ENCODE data around the gene PSME4. TPM values are rescaled to one million over a fixed set of nuclear protein-coding genes. Genes with fewer than 3 reads are reported as not detected.

The PSME4 gene
- polyA plus RNA-seq (ENCODE audit: insufficient read length) = 38.3 TPM

DNA sequence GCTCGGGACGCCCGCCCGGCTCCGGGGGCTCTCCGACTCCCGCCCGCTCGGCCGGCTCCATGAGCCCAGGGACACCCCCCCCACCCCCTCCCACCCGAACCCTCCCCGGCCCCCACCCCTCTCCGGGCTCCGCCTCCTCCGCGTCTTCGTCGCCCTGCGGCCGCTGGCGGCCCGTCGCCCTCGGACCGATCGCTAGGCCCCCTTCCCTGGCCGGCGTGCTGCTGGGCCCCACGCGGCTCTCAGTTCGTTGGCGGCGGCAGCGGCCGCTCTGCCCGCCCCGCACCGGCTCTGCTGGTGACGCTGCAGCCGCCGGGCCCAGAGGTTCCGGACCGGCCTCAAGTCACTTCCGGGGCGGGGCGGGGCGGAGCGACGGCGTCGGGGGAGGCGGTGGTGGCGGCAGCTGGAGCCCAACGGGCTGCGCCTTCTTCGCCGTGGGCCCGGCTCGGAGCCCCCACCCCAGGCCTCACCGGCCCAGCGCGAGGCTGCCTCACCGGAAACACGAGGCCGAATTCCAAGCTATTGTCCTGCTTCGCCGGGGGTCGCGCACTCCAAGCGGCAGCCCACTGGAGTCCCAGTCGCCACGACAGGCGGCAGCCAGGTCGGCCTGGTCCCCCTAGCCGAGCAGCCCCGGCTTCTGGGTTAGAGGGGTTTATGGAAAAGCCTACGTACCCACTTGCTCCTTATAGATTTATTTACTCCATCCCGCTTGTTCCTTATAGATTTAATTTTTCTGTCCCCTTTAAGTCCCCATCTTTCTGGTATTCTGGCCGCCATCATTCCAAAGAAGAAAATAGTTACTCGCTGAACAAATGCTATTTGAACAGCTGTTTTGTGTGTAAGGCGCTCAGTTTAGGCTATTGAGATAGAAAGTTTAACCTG, at the start of gene PSME4:
PSME4 (minus strand) TSS at position 270 of the 879 bp plus-strand sequence; CDS start at position 61, 209 bp downstream.
- peak; percentile 41 for DNase-seq (ENCODE audit: low read depth)

DNA sequence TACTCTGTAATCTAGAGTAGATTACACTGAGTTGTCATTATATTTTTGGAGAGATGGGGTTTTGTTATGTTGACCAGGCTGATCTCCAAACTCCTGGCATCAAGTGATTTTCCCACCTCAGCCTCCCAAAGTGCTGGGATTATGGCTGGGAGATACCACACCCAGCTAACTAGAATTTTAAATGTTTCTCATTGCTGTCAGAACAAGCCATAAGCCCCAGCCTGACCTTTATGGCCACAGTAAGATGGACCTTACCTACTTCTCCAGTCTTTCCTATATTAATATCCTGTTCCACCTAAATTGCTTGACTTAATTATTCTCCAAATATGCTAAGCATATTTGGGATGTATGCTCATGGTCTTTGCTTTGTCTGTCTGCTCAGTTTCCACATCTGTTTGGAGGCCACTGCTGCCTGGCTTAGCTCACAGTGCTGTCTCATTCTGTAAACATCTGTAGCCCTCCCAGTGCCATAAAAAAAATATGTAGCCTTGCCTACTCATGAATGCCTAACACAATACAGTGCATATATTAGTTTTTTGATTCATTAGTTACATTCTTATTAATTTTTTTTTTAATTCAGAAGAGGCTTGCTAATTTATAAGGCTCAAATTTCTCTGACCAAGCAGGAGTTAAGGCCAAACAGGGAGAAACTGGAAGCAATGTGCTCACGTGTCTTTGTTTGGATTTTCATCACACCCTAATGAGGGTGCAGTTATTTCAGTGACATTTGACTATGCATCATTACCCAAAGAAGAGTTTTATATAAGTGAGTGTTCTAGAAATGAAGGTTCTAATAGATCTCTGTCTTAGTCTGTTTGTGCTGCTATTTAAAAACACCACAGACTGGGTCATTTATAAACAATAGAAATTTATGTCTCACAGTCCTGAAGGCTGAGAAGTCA, 45.3 kb upstream of the PSME4 start:
- no peak for DNase-seq (ENCODE audit: low read depth)

GRCh38 chr2:54013996-54014395, 43.2 kb upstream of the PSME4 start:
- DNase-seq (ENCODE audit: low read depth) = no peak

DNA sequence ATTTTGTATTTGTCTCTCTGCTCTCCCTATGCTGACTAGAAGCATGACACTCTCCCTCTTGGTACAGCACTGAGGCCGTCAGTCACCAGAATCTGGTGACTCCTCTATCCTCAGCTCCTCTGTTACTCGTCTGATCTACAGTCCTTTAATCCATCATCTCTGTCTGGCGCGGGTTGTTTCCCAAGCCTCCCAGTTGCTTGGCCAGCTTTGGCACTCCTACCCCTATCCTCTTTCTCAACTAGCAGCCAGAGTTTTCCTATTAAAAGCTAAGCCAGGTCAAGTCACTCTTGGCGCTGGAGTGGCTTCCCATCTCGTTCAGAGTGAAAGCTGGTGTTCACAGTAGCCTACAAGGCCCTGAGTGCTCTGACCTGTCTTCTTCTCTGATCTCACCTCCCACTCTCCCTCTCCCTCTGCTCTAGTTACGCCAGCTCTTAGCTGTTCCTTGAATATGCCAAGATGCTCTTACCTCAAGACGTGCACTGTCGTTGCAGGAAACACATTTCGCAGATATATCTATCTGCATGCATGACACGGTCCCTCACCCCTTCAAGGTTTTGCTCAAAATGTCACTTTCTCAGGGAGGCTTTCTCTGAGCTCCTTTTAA, 41.8 kb upstream of the PSME4 start:
- DNase-seq (ENCODE audit: low read depth) = no peak

GRCh38 chr2:54009549-54009948, 38.8 kb upstream of the PSME4 start:
- no peak for DNase-seq (ENCODE audit: low read depth)

DNA sequence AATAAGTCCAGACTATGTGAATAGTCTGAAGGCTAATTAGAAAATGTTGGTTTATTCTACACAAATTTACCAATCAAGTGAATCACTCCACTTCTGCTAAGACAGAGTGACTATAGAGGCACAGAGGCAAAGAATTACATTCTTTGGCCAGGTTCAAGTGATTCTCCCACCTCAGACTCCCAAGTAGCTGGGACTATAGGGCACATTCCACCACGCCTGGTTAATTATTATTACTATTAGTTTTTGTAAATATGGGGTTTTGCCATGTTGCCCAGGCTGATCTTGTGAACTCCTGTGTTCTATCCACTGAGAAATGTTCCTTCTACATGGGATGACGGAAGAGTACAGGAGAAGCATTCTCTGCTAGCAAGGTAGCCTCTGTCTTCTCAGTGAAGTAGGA, 37.6 kb upstream of the PSME4 start:
- DNase-seq (ENCODE audit: low read depth) = no peak

- no peak for DNase-seq (ENCODE audit: low read depth)
Measured at GRCh38 chr2:54000524-54000923, 29.7 kb upstream of the PSME4 start.

GRCh38 chr2:54000122-54000521, 29.3 kb upstream of the PSME4 start:
- DNase-seq (ENCODE audit: low read depth) = no peak

DNA sequence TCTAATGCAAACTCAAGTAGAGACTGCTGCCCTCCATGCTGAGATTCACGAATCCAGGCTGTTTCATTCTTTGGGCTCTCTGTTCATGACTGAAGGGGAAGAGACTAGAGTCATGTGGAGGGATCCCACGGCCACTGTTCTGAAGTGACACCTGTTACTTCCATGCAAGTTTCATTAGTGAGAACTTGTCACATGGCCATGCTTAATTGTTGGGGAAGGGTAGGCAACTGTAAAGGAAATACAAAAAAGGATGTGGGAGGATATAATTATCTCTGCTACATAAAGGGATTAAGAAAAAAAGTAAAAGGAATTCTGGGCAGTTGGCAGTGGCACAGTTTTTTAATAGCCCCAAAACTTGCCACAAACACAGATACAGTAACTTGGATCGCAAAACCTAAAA, 28.0 kb upstream of the PSME4 start:
- DNase-seq (ENCODE audit: low read depth) = no peak

DNA sequence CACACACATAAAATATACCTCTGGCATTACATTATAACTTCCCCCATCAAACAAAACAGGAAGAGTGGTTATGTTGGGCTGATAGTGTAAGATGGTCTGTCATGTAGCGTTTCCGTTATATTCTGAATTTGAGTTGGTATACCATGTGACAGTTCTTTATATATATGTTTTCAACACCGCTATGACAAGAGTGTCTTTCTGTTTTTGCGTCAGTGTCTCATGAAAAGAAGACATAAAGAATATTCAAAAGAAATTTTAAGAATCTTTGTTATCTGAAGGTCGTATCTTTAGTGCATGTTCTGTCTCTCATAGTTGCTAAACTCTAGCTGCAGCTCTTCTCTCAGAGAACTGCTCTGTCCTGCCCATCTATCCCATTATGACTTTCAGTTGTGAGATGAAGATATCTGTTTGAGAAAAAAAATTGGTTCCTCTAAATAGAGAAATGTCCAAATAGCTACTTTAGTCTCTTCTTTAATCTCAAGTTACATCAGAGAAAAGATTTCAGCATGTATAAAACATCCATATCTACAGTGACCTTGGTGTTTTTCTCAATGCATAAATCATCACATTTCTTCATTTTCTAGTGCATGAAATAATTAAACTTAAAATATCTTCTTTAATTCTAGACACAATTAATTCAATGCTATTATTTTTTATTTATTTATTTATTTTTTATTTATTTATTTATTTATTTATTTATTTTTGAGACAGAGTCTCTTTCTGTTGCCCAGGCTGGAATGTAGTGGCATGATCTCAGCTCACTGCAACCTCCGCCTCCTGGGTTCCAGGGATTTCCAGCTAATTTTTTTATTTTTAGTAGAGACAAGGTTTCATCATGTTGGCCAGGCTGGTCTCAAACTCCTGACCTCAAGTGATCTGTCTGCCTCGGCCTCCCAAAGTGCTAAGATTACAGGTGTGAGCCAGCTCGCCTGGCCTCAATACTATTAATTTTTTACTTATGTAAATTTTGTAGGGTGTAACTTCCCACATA, 24.3 kb upstream of the PSME4 start:
- DNase-seq (ENCODE audit: low read depth) = no peak

DNA sequence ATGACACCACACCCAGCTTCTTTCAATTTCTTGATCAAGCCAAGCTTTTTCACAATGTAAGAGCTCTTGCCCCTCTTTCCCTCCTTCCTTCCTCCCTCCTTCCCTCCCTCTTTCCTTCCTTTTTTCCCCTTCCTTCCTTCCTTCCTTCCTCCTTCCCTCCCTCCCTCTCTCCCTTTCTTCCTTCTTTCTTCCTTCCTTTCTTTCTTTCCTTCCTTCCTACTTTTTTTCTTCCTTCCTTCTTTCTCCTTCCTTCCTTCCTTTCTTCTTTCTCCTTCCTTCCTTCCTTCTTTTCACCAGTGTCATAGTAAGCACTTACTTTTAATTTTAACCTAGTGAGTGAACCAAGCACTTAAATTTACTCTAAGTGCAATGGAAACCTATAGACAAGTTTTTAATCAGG, 21.2 kb upstream of the PSME4 start:
- DNase-seq (ENCODE audit: low read depth) = no peak

- no peak for DNase-seq (ENCODE audit: low read depth)
Measured at GRCh38 chr2:53989210-53989862, 18.5 kb upstream of the PSME4 start.

DNA sequence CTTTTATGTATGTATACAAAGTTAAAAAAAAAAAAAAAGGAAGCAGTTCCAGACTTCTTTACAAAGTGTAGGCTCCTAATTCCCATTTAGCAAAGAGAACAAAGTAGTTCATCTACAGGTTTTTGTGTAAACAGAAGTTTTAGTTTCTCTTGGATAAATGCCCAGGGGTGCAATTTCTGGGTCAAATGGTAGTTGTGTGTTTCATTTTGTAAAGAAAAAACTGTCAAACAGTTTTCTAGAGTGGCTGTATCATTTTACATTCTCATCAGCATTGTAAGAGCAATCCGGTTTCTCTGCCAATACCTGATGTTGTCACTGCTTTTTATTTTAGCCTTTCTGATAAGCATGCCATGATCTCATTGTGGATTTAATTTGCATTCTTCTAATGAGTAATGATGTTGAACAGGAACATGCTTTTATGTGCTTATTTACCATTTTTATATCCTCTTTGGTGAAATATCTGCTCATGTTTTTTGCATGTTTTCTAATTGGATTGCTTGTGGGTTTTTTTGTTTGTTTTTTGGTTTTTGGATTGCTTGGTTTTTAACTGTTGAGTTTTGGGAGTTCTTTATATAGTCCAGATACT, 16.6 kb upstream of the PSME4 start:
- no peak for DNase-seq (ENCODE audit: low read depth)

GRCh38 chr2:53985646-53986045, 14.9 kb upstream of the PSME4 start:
- DNase-seq (ENCODE audit: low read depth) = no peak

DNA sequence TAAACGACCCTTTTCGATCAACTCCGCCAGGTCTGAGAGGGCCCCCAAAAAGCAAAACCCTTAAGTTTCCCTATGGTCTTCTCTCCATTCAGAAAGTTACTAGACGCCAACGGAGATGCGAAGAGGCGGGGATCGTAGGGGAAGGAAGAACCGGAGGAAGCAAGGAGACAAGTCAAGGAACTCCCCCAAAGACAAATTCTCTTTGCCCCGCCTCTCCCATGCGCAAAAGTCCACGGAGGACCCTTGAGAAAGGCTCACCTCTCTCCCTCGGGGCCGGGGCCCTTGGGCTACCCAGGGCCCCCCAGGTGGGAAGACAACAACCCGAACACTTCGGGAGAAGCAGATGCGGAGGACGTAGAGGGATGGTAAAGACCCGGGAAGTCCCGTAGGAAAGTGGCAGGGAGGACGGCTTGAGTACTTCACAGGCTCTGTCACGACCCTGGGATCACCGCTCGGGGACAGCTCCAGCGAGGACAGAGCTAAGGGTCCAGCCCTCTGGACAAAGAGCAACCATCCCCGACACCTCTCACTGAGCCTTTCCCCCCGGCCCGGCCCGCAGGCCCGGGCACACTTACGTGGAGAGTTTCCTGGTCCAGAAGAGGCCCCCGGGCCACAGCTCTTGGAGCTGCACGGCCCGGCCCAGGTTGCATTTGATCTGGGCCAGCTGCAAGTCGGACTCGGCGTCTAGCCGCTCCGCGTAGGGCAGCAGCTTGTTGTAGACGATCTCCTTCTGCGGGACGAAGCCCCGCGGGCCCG, 647 bp downstream of the PSME4 start:
- no peak for DNase-seq (ENCODE audit: low read depth)

- DNase-seq (ENCODE audit: low read depth) = no peak
Measured at GRCh38 chr2:53969285-53969967, 1.4 kb downstream of the PSME4 start.

DNA sequence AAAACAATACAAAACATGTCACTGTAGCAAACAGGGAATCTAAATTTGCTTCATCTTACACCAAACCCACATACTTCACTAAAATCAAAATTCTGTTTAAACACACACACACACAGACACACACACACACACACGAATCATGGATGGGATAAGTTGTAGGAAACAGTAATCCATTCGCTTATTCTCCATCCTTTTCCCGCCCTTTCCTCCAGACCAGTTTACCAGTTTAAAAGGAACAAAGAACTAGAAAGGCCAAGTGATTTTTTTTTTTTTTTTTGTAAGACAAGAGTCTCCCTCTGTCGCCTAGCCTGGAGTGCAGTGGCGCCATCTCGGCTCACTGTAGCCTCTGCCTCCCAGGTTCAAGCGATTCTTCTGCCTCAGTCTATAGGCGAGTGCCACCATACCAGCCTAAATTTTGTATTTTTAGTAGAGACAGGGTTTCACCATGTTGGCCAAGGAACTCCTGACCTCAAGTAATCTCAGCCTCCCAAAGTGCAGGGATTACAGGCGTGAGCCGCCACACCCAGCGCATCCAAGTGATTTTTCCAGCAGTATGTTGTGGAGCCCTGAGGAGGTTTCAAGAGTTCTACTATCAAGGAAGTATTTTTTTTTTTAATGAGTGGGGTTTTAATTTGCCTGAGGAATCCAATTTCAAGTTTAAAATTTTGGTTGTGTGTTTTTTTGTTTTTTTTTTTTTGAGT, 5.7 kb downstream of the PSME4 start:
- no peak for DNase-seq (ENCODE audit: low read depth)

Measured in forelimb muscle (tissue), 1 donor.